Endothelial cell of umbilical vein (primary cell): ENCODE data around the gene IKZF1. TPM values are rescaled to one million over a fixed set of nuclear protein-coding genes. Genes with fewer than 3 reads are reported as not detected.

Experiments
- BruUV-seq: library from RNA; stranded (reverse); fragments of 400-500 nt; replicated peaks from 2 replicates; lab custom pipeline; 2021; lab: Mats Ljungman, UMichigan
- CTCF ChIA-PET: fragments of 300-600, 350-600 bp; sonication (Branson Sonifier 250); formaldehyde crosslinking; loops from one replicate; lab custom pipeline; 2021; ENCODE audit warnings: antibody characterized with exemption, inconsistent platforms; lab: Charles Lee
- POLR2A ChIA-PET: fragments of 300-600, 350-600 bp; sonication (Branson Sonifier 250); formaldehyde crosslinking; loops from one replicate; lab custom pipeline; 2021; ENCODE audit warnings: antibody characterized with exemption, inconsistent platforms; lab: Charles Lee
- DNase-seq: peaks from one replicate; pipeline ENCODE4 v3.0.0-alpha.2; 2011; ENCODE audit warnings: low read depth, low spot score
- FAIRE-seq: peaks from 2 replicates; lab custom pipeline; 2011; peaks lifted over from hg19 to GRCh38; lab: Jason Lieb, UNC
- H2AFZ ChIP-seq: 2 replicates; pipeline ENCODE4 v1.6.0; 2012; ENCODE audit warnings: low read depth, low read length, control low read depth, inconsistent platforms
- H3K27ac ChIP-seq: 2 replicates; pipeline ENCODE4 v1.5.1; 2011; ENCODE audit warnings: low read depth, mild to moderate bottlenecking, control low read depth, low read length, moderate library complexity; ENCODE audit not compliant: insufficient read depth
- H3K27me3 ChIP-seq, 2 experiments: 2 replicates each; pipeline versions ENCODE4 v1.6.0 to v1.6.1; 2011; ENCODE audit warnings: low read length in 2 of 2, mixed read lengths in 1 of 2; ENCODE audit not compliant: control insufficient read depth in 2 of 2, insufficient read depth in 2 of 2
- H3K36me3 ChIP-seq, 2 experiments: 2 replicates in 1 of 2; 3 replicates in 1 of 2; pipeline ENCODE4 v1.5.1; 2011; ENCODE audit warnings: low read length in 2 of 2, mild to moderate bottlenecking in 1 of 2, moderate library complexity in 1 of 2; ENCODE audit not compliant: control insufficient read depth in 2 of 2, insufficient read depth in 2 of 2; ENCODE audit errors: extremely low read depth in 1 of 2
- H3K4me1 ChIP-seq: 3 replicates; pipeline ENCODE4 v1.5.1; 2011; ENCODE audit warnings: mild to moderate bottlenecking, low read length; ENCODE audit not compliant: control insufficient read depth, insufficient read depth; ENCODE audit errors: extremely low read depth
- H3K4me2 ChIP-seq: 2 replicates; pipeline ENCODE4 v1.6.1; 2011; ENCODE audit warnings: low read length, control low read depth, mixed read lengths; ENCODE audit not compliant: insufficient read depth
- H3K4me3 ChIP-seq, 3 experiments: fragments of 200-600 bp in 1 of 3; sonication (generic), shearing (Covaris generic) in 1 of 3; replicated peaks in 1 of 3; 2 replicates each; pipeline ENCODE4 v1.5.1; 2011 to 2016; ENCODE audit warnings: control low read depth in 3 of 3, low read length in 3 of 3, mild to moderate bottlenecking in 2 of 3, inconsistent platforms in 1 of 3, low read depth in 1 of 3, moderate library complexity in 1 of 3; ENCODE audit not compliant: insufficient read depth in 1 of 3
- H3K79me2 ChIP-seq: 2 replicates; pipeline ENCODE4 v1.6.0; 2012; ENCODE audit warnings: low read length, inconsistent platforms; ENCODE audit not compliant: control insufficient read depth, insufficient read depth
- H3K9ac ChIP-seq: replicated peaks from 2 replicates; pipeline ENCODE3; 2011; ENCODE audit warnings: low read length, control low read depth; ENCODE audit not compliant: insufficient read depth; ENCODE audit errors: extremely low read depth
- H3K9me1 ChIP-seq: replicated peaks from 3 replicates; pipeline ENCODE4 v1.6.0; 2011; ENCODE audit warnings: mild to moderate bottlenecking, low read length; ENCODE audit not compliant: control insufficient read depth, insufficient read depth; ENCODE audit errors: extremely low read depth
- H3K9me3 ChIP-seq: replicated peaks from 2 replicates; pipeline ENCODE4 v1.5.1; 2012; ENCODE audit warnings: low read length, inconsistent platforms; ENCODE audit not compliant: control insufficient read depth, insufficient read depth
- H4K20me1 ChIP-seq: replicated peaks from 2 replicates; pipeline ENCODE3; 2011; ENCODE audit warnings: mild to moderate bottlenecking, low read length; ENCODE audit not compliant: control insufficient read depth, insufficient read depth; ENCODE audit errors: extremely low read depth
- EZH2 ChIP-seq: IDR thresholded peaks from 2 replicates; pipeline ENCODE4 v1.6.1; 2012; ENCODE audit warnings: borderline replicate concordance, low read depth, mild to moderate bottlenecking, moderate library complexity, low read length, inconsistent platforms; ENCODE audit not compliant: severe bottlenecking
- FOS ChIP-seq: IDR thresholded peaks from 2 replicates; pipeline ENCODE4 v1.6.1; 2011; ENCODE audit warnings: mild to moderate bottlenecking, low read length, moderate library complexity, borderline replicate concordance; ENCODE audit not compliant: insufficient read depth
- GATA2 ChIP-seq: IDR thresholded peaks from 2 replicates; pipeline ENCODE4 v1.7.0; 2011; ENCODE audit warnings: low read depth, mild to moderate bottlenecking, moderate library complexity, mixed read lengths, low read length; ENCODE audit not compliant: insufficient read length, insufficient read depth
- JUN ChIP-seq: IDR thresholded peaks from 2 replicates; pipeline ENCODE4 v1.6.1; 2011; ENCODE audit warnings: borderline replicate concordance, low read depth; ENCODE audit not compliant: insufficient read length, insufficient read depth
- MYC ChIP-seq: IDR thresholded peaks from one replicate; pipeline ENCODE4 v1.6.1; 2011; ENCODE audit warnings: mild to moderate bottlenecking, low read depth, low read length
- POLR2A ChIP-seq: IDR thresholded peaks from 2 replicates; pipeline ENCODE4 v1.6.1; 2012; ENCODE audit warnings: low read depth, mild to moderate bottlenecking, control low read depth, low read length
- POLR2AphosphoS5 ChIP-seq: IDR thresholded peaks from 2 replicates; pipeline ENCODE4 v1.6.1; 2012; ENCODE audit warnings: low read depth, mild to moderate bottlenecking, control low read depth, low read length, moderate library complexity; ENCODE audit not compliant: insufficient read depth
- dilution Hi-C: fragments of 300-500 bp; cut with MboI; formaldehyde crosslinking; loops from one replicate; pipeline ENCODE4 v1.15.0; 2019; ENCODE audit warnings: low sequenced_read_pairs; ENCODE audit not compliant: extremely low pct_ligation_motif_present
- intact Hi-C: fragments of 100-400 bp; cut with micrococcal nuclease; formaldehyde crosslinking; loops from one replicate; pipeline ENCODE4 v1.10.0; 2022
- polyA plus RNA-seq, 4 experiments: library from polyadenylated mRNA; depleted of rRNA in 3 of 4; stranded (reverse) in 3 of 4; unstranded in 1 of 4; fragments of >200 nt; gene quantifications; 2 replicates each; pipeline versions ENCODE4 v1.2.1 to v1.2.3, GENCODE V29; 2011 to 2012; ENCODE audit warnings: missing spikeins in 1 of 4
- total RNA-seq: library from RNA; stranded (reverse); gene quantifications from 2 replicates; pipeline ENCODE4 v1.2.3, GENCODE V29; 2021
- TF ChIP-seq, protein P1 (sequence below): IDR thresholded peaks from 2 replicates; pipeline ENCODE4 v1.6.1; 2011; ENCODE audit not compliant: insufficient read depth, insufficient read length
- TF ChIP-seq, protein P2 (sequence below), 2 donors: IDR thresholded peaks; 1 replicate in 1 of 2; 2 replicates in 1 of 2; pipeline ENCODE4 v1.5.1; 2011; ENCODE audit warnings: low read length in 2 of 2, mild to moderate bottlenecking in 2 of 2, moderate library complexity in 2 of 2, control low read depth in 1 of 2, inconsistent platforms in 1 of 2, low read depth in 1 of 2; ENCODE audit not compliant: insufficient read depth in 1 of 2; ENCODE audit errors: extremely low read depth in 1 of 2

Gene IKZF1
- total and polyA plus RNA-seq, 2 donors (not counting 3 experiments of a cell fraction or from before 2014, with no cell fraction given), result 0.01 to 0.20 TPM

DNA sequence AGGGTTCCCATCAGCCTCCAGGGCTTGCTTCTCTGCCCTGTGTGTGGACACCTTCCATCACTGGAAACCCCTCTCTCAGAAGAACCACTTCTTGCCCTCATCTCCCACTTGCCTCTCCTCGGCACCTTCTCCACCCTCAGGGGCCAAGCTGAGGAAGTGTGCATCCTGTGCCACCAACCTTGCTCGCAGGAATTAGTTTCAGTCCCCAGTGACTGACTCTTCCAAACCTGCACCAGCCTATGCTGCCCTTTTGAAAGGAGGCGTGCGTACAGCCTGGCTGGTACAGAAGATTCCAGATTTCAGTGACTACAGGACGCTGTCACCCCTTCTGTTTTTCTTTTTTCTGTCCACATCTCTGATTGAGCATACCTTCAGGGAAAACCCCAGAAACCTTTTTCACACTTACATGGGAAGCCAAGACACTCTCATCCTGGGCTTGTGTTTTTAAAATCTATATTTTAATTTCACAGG is 67.1 kb downstream of the IKZF1 start:
- H3K4me1 ChIP-seq, result no peaks in the 10 kb centered on the region
- H2AFZ ChIP-seq, result no peak overlapping the region
- H3K36me3 ChIP-seq, result no peaks in the 10 kb centered on the region
- ChIA-PET POLR2A (no interaction called here), CTCF (no interaction called here)
- intact Hi-C loops (no loop called here), dilution Hi-C loops (no loop called here)
- no peaks in the 10 kb centered on the region for H4K20me1 ChIP-seq
- no TSS peak for BruUV-seq
- TF ChIP-seq JUN (no peak), EZH2 (no peak), GATA2 (no peak), POLR2AphosphoS5 (no peak), POLR2A (no peak), MYC (no peak), FOS (no peak)
- TF ChIP-seq, protein P1, sequence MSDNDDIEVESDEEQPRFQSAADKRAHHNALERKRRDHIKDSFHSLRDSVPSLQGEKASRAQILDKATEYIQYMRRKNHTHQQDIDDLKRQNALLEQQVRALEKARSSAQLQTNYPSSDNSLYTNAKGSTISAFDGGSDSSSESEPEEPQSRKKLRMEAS, result no peak
- TF ChIP-seq, protein P2, sequence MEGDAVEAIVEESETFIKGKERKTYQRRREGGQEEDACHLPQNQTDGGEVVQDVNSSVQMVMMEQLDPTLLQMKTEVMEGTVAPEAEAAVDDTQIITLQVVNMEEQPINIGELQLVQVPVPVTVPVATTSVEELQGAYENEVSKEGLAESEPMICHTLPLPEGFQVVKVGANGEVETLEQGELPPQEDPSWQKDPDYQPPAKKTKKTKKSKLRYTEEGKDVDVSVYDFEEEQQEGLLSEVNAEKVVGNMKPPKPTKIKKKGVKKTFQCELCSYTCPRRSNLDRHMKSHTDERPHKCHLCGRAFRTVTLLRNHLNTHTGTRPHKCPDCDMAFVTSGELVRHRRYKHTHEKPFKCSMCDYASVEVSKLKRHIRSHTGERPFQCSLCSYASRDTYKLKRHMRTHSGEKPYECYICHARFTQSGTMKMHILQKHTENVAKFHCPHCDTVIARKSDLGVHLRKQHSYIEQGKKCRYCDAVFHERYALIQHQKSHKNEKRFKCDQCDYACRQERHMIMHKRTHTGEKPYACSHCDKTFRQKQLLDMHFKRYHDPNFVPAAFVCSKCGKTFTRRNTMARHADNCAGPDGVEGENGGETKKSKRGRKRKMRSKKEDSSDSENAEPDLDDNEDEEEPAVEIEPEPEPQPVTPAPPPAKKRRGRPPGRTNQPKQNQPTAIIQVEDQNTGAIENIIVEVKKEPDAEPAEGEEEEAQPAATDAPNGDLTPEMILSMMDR (IDR thresholded peaks at IDR 0.05; ENCODE audit: extremely low read depth in 1 of 2, insufficient read depth in 1 of 2, low read depth in 1 of 2, low read length in 2 of 2), result no peak
- DNase-seq, result no peak
- no peaks in the 10 kb centered on the region for H3K79me2 ChIP-seq
- H3K4me3 ChIP-seq, result no peak overlapping the region
- H3K27ac ChIP-seq, result no peak overlapping the region
- no peak overlapping the region for H3K9ac ChIP-seq
- H3K4me2 ChIP-seq, result no peak overlapping the region
- no peaks in the 10 kb centered on the region for H3K9me1 ChIP-seq
- no peaks in the 10 kb centered on the region for H3K9me3 ChIP-seq
- no peak for FAIRE-seq
- H3K27me3 ChIP-seq, result no peaks in the 10 kb centered on the region
